Ishikawa (cell line): ENCODE data around the gene NTM.

Source experiments
- CEBPB ChIP-seq: IDR thresholded peaks from 2 replicates; pipeline ENCODE4 v1.6.1; 2012
- CREB1 ChIP-seq: IDR thresholded peaks from 2 replicates; pipeline ENCODE4 v1.6.1; 2012; ENCODE audit warnings: low read depth
- EGR1 ChIP-seq: IDR thresholded peaks from 2 replicates; pipeline ENCODE4 v1.6.1; 2012
- EP300 ChIP-seq: IDR thresholded peaks from 2 replicates; pipeline ENCODE4 v1.6.1; 2012; ENCODE audit warnings: borderline replicate concordance
- FOXM1 ChIP-seq: IDR thresholded peaks from 2 replicates; pipeline ENCODE4 v1.6.1; 2012; ENCODE audit warnings: low read depth, borderline replicate concordance
- MAX ChIP-seq: IDR thresholded peaks from 2 replicates; pipeline ENCODE4 v1.6.1; 2012
- NFIC ChIP-seq: IDR thresholded peaks from 2 replicates; pipeline ENCODE4 v1.6.1; 2012
- RAD21 ChIP-seq: IDR thresholded peaks from 2 replicates; pipeline ENCODE4 v1.6.1; 2012; ENCODE audit warnings: low read depth
- TAF1 ChIP-seq: IDR thresholded peaks from 2 replicates; pipeline ENCODE4 v1.6.1; 2012; ENCODE audit warnings: low read depth, mild to moderate bottlenecking
- TCF12 ChIP-seq: IDR thresholded peaks from 2 replicates; pipeline ENCODE4 v1.6.1; 2012; ENCODE audit warnings: low read depth
- TEAD4 ChIP-seq: IDR thresholded peaks from 2 replicates; pipeline ENCODE4 v1.6.1; 2012
- USF1 ChIP-seq: IDR thresholded peaks from 2 replicates; pipeline ENCODE4 v1.6.1; 2012
- YY1 ChIP-seq: IDR thresholded peaks from 2 replicates; pipeline ENCODE4 v1.6.1; 2012; ENCODE audit warnings: low read depth
- ZBTB7A ChIP-seq: IDR thresholded peaks from 2 replicates; pipeline ENCODE4 v1.6.1; 2012; ENCODE audit warnings: low read depth
- TF ChIP-seq, protein P1 (sequence below): IDR thresholded peaks from 2 replicates; pipeline ENCODE4 v1.6.1; 2012; ENCODE audit warnings: low read depth, mild to moderate bottlenecking

NTM gene

DNA sequence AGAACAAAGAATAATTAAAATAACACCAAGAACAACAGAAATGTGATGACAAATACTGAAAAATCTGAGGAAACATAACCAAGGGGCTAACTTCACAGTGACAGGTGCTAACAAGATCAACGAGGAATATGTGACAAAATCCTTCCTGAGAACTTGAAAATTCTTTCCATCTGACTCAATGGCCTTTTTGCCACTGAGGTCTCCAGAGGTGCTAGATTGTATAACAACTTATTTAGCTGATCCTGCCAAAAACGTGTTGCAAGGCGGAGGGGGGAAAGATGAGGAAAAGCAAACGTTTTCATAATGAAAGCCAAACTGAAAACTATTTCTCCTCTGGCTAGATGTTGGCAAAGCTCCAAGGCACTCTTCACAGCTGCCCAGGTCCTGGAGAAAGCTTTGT lies 364.5 kb downstream of the NTM start:
- TF ChIP-seq NFIC: no peak
- TF ChIP-seq, protein P1, sequence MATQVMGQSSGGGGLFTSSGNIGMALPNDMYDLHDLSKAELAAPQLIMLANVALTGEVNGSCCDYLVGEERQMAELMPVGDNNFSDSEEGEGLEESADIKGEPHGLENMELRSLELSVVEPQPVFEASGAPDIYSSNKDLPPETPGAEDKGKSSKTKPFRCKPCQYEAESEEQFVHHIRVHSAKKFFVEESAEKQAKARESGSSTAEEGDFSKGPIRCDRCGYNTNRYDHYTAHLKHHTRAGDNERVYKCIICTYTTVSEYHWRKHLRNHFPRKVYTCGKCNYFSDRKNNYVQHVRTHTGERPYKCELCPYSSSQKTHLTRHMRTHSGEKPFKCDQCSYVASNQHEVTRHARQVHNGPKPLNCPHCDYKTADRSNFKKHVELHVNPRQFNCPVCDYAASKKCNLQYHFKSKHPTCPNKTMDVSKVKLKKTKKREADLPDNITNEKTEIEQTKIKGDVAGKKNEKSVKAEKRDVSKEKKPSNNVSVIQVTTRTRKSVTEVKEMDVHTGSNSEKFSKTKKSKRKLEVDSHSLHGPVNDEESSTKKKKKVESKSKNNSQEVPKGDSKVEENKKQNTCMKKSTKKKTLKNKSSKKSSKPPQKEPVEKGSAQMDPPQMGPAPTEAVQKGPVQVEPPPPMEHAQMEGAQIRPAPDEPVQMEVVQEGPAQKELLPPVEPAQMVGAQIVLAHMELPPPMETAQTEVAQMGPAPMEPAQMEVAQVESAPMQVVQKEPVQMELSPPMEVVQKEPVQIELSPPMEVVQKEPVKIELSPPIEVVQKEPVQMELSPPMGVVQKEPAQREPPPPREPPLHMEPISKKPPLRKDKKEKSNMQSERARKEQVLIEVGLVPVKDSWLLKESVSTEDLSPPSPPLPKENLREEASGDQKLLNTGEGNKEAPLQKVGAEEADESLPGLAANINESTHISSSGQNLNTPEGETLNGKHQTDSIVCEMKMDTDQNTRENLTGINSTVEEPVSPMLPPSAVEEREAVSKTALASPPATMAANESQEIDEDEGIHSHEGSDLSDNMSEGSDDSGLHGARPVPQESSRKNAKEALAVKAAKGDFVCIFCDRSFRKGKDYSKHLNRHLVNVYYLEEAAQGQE: no peak

- TF ChIP-seq ZBTB7A: no peak
- TF ChIP-seq RAD21: no peak
- no peak for TF ChIP-seq USF1
- TF ChIP-seq NFIC: no peak
- TF ChIP-seq CEBPB: no peak
- TF ChIP-seq EGR1: no peak
- no peak for TF ChIP-seq YY1
- TF ChIP-seq CREB1: no peak
- no peak for TF ChIP-seq TEAD4
- no peak for TF ChIP-seq TCF12
- TF ChIP-seq, protein P1: no peak
- no peak for TF ChIP-seq TAF1
- no peak for TF ChIP-seq MAX
- no peak for TF ChIP-seq EP300
- TF ChIP-seq FOXM1: no peak
Observed at GRCh38 chr11:131737357-131737756, 366.9 kb downstream of the NTM start.

- TF ChIP-seq ZBTB7A (no peak), CREB1 (no peak), TCF12 (no peak), USF1 (no peak), MAX (no peak), FOXM1 (no peak), YY1 (no peak), EP300 (no peak), NFIC (no peak), TAF1 (no peak), CEBPB (no peak), TEAD4 (no peak), RAD21 (no peak), EGR1 (no peak)
- TF ChIP-seq, protein P1: no peak
Observed at GRCh38 chr11:131739243-131739882, 368.9 kb downstream of the NTM start.

- TF ChIP-seq CEBPB (no peak), TCF12 (no peak), RAD21 (no peak), TAF1 (no peak), TEAD4 (no peak)
Observed at GRCh38 chr11:131744847-131745246, 374.4 kb downstream of the NTM start.

DNA sequence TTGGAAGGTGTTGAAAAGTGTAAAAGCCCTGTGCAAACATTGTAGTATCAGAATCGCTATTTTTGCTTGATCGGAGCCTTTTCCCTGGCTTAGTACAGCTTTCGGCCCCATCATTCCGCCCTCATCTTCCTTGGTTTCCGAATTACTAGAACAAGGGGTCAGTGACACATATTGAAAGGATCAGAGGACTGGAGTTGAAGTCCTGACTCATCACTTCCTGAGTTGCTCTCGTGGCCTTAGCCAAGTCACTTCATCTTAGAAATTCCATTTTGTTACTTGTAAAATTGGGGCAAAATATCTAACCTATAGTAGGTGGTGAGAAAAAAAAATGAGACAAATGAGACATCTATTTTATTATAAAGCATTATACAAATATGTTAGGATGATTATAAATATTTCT lies 375.0 kb downstream of the NTM start:
- TF ChIP-seq USF1: no peak
- no peak for TF ChIP-seq YY1
- no peak for TF ChIP-seq CEBPB
- TF ChIP-seq EP300: no peak
- no peak for TF ChIP-seq ZBTB7A
- TF ChIP-seq, protein P1: no peak
- TF ChIP-seq FOXM1: no peak
- no peak for TF ChIP-seq NFIC
- no peak for TF ChIP-seq EGR1
- no peak for TF ChIP-seq CREB1
- no peak for TF ChIP-seq TEAD4
- TF ChIP-seq MAX: no peak
- no peak for TF ChIP-seq TCF12
- no peak for TF ChIP-seq TAF1
- no peak for TF ChIP-seq RAD21
